SK-N-SH treated with all-trans-retinoic acid at 6 μM for 48 hours (cell line): ENCODE results near the gene TMED7.
A peak's percentile ranks its signal among the peaks of the same experiment; 100 is the strongest.

ENCODE experiments used
- ATAC-seq: fragments of 200-7000 bp; cut with Tn5 transposase; 3 replicates; pipeline ENCODE4 v1.9.1; 2020; ENCODE audit warnings: mild to moderate bottlenecking, moderate library complexity
- ARNTL ChIP-seq: fragments of 450-650 bp; formaldehyde crosslinking; IDR thresholded peaks from 2 replicates; pipeline ENCODE4 v1.5.0; 2020; ENCODE audit warnings: low read depth, mild to moderate bottlenecking, moderate library complexity, borderline replicate concordance
- BACH2 ChIP-seq: fragments of 250-450 bp; sonication (Bioruptor Pico); IDR thresholded peaks from 2 replicates; pipeline ENCODE4 v1.9.0; 2021; ENCODE audit warnings: mild to moderate bottlenecking, borderline replicate concordance
- CSDC2 ChIP-seq: fragments of 250-450 bp; sonication (Bioruptor Pico); IDR thresholded peaks from 2 replicates; pipeline ENCODE4 v1.5.0; 2020; ENCODE audit warnings: mild to moderate bottlenecking, moderate library complexity
- GLIS3 ChIP-seq: fragments of 250-450 bp; sonication (Bioruptor Pico); IDR thresholded peaks from 2 replicates; pipeline ENCODE4 v1.5.0; 2020; ENCODE audit warnings: mild to moderate bottlenecking, moderate library complexity
- ISL1 ChIP-seq: fragments of 250-450 bp; sonication (Bioruptor Pico); IDR thresholded peaks from 2 replicates; pipeline ENCODE4 v2.1.2; 2022; ENCODE audit warnings: mild to moderate bottlenecking, moderate library complexity
- OSR1 ChIP-seq: fragments of 250-450 bp; sonication (Bioruptor Pico); IDR thresholded peaks from 2 replicates; pipeline ENCODE4 v1.8.0; 2022; ENCODE audit warnings: moderate library complexity, mild to moderate bottlenecking, inconsistent platforms
- PPARA ChIP-seq: fragments of 250-450 bp; sonication (Bioruptor Pico); IDR thresholded peaks from 2 replicates; pipeline ENCODE4 v1.5.0; 2020; ENCODE audit warnings: mild to moderate bottlenecking, borderline replicate concordance
- RARB ChIP-seq: fragments of 250-450 bp; sonication (Bioruptor Pico); IDR thresholded peaks from 2 replicates; pipeline ENCODE4 v1.8.0; 2021; ENCODE audit warnings: mild to moderate bottlenecking, moderate library complexity
- SNAI2 ChIP-seq: fragments of 250-450 bp; sonication (Bioruptor Pico); IDR thresholded peaks from 2 replicates; pipeline ENCODE4 v1.5.0; 2020; ENCODE audit warnings: mild to moderate bottlenecking, moderate library complexity
- TCF4 ChIP-seq: fragments of 250-450 bp; sonication (Bioruptor Pico); IDR thresholded peaks from 2 replicates; pipeline ENCODE4 v1.8.0; 2021; ENCODE audit warnings: mild to moderate bottlenecking, moderate library complexity, borderline replicate concordance
- TOX ChIP-seq: fragments of 250-450 bp; sonication (Bioruptor Pico); IDR thresholded peaks from 2 replicates; pipeline ENCODE4 v1.8.0; 2021; ENCODE audit warnings: mild to moderate bottlenecking, moderate library complexity, borderline replicate concordance
- ZC3H10 ChIP-seq: fragments of 250-450 bp; sonication (Bioruptor Pico); IDR thresholded peaks from 2 replicates; pipeline ENCODE4 v1.5.1; 2021; ENCODE audit warnings: mild to moderate bottlenecking, moderate library complexity
- ZFP3 ChIP-seq: fragments of 250-450 bp; sonication (Bioruptor Pico); IDR thresholded peaks from 2 replicates; pipeline ENCODE4 v1.5.0; 2020; ENCODE audit warnings: mild to moderate bottlenecking, moderate library complexity
- ZFP30 ChIP-seq: fragments of 450-650 bp; formaldehyde crosslinking; IDR thresholded peaks from 2 replicates; pipeline ENCODE4 v1.5.0; 2022; ENCODE audit warnings: mild to moderate bottlenecking, moderate library complexity
- ZNF565 ChIP-seq: fragments of 450-650 bp; formaldehyde crosslinking; conservative IDR thresholded peaks from 2 replicates; pipeline ENCODE4 v1.5.0; 2020; ENCODE audit warnings: low read depth, mild to moderate bottlenecking, moderate library complexity
- ZNF70 ChIP-seq: fragments of 450-650 bp; formaldehyde crosslinking; IDR thresholded peaks from 2 replicates; pipeline ENCODE4 v1.5.0; 2020; ENCODE audit warnings: mild to moderate bottlenecking, moderate library complexity
- ZNF8 ChIP-seq: fragments of 450-650 bp; formaldehyde crosslinking; IDR thresholded peaks from 2 replicates; pipeline ENCODE4 v1.5.0; 2020; ENCODE audit warnings: mild to moderate bottlenecking, moderate library complexity
- TF ChIP-seq, protein P1 (sequence below): fragments of 250-450 bp; sonication (Bioruptor Pico); IDR thresholded peaks from 2 replicates; pipeline ENCODE4 v1.5.1; 2021; ENCODE audit warnings: mild to moderate bottlenecking, moderate library complexity
- TF ChIP-seq, protein P2 (sequence below): fragments of 250-450 bp; sonication (Bioruptor Pico); IDR thresholded peaks from 2 replicates; pipeline ENCODE4 v1.8.0; 2020; ENCODE audit warnings: mild to moderate bottlenecking, moderate library complexity, borderline replicate concordance
- TF ChIP-seq, protein P3 (sequence below): fragments of 250-450 bp; sonication (Bioruptor Pico); IDR thresholded peaks from 2 replicates; pipeline ENCODE4 v1.8.0; 2021; ENCODE audit warnings: low read depth, mild to moderate bottlenecking, moderate library complexity, borderline replicate concordance
- TF ChIP-seq, protein P4 (sequence below): fragments of 250-450 bp; sonication (Bioruptor Pico); IDR thresholded peaks from 2 replicates; pipeline ENCODE4 v1.5.1; 2020; ENCODE audit warnings: low read depth, mild to moderate bottlenecking, moderate library complexity
- TF ChIP-seq, protein P5 (sequence below): fragments of 250-450 bp; sonication (Bioruptor Pico); IDR thresholded peaks from 2 replicates; pipeline ENCODE4 v1.5.0; 2020; ENCODE audit warnings: mild to moderate bottlenecking, moderate library complexity

TMED7 gene

DNA sequence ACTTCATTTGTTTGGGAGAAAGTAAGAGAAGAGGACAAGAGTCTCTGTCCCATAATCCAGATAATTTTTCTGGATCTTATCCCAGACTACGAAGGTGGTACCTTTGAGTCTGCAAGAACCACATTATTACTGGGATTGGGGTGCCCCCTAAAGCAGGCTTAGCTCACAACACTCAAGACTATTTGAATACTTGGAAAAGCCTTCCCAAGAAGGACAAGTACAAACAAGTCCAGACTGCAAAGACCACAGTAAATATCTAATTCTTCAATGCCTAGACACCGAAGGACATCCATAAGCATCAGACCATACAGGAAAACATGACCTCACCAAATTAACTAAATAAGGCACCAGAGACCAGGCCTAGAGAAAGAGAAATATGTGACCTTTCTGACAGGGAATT, 40.2 kb upstream of the TMED7 start:
- TF ChIP-seq ZNF8 (CRISPR knock-in tag) (no peak), BACH2 (CRISPR knock-in tag) (no peak), ZNF565 (CRISPR knock-in tag) (no peak), TCF4 (CRISPR knock-in tag) (no peak), TOX (CRISPR knock-in tag) (no peak), ZFP30 (no peak), ARNTL (CRISPR knock-in tag) (no peak), ZFP3 (no peak), CSDC2 (no peak), PPARA (CRISPR knock-in tag) (no peak), ZNF70 (CRISPR knock-in tag) (no peak)
- TF ChIP-seq, protein P1, sequence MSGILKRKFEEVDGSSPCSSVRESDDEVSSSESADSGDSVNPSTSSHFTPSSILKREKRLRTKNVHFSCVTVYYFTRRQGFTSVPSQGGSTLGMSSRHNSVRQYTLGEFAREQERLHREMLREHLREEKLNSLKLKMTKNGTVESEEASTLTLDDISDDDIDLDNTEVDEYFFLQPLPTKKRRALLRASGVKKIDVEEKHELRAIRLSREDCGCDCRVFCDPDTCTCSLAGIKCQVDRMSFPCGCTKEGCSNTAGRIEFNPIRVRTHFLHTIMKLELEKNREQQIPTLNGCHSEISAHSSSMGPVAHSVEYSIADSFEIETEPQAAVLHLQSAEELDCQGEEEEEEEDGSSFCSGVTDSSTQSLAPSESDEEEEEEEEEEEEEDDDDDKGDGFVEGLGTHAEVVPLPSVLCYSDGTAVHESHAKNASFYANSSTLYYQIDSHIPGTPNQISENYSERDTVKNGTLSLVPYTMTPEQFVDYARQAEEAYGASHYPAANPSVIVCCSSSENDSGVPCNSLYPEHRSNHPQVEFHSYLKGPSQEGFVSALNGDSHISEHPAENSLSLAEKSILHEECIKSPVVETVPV, result no peak
- no peak for ATAC-seq

DNA sequence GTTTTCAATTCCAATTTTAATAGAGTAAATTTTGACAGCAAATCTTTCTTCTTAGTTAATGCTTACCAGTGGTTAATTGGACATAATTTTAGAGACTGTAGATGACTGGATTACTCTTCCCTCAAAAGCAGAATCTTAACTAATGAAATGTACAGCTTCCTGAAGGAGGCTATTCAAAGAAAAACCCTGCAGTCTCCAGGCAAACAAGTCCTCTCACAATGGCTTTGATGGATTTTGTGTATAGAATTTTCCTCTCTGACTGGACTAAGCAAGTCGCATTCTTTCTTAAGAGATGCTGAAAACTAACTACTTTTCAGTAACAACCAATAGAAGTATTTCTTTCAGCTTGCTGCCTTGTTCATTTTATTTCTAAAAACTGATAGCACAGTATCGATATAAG, 35.7 kb upstream of the TMED7 start:
- TF ChIP-seq PPARA (CRISPR knock-in tag) (no peak), ZNF8 (CRISPR knock-in tag) (no peak), ZC3H10 (CRISPR knock-in tag) (no peak), BACH2 (CRISPR knock-in tag) (no peak), RARB (no peak), SNAI2 (CRISPR knock-in tag) (no peak), TOX (CRISPR knock-in tag) (no peak), ARNTL (CRISPR knock-in tag) (no peak), GLIS3 (CRISPR knock-in tag) (no peak), ISL1 (CRISPR knock-in tag) (no peak), ZNF70 (CRISPR knock-in tag) (no peak)
- TF ChIP-seq, protein P2, sequence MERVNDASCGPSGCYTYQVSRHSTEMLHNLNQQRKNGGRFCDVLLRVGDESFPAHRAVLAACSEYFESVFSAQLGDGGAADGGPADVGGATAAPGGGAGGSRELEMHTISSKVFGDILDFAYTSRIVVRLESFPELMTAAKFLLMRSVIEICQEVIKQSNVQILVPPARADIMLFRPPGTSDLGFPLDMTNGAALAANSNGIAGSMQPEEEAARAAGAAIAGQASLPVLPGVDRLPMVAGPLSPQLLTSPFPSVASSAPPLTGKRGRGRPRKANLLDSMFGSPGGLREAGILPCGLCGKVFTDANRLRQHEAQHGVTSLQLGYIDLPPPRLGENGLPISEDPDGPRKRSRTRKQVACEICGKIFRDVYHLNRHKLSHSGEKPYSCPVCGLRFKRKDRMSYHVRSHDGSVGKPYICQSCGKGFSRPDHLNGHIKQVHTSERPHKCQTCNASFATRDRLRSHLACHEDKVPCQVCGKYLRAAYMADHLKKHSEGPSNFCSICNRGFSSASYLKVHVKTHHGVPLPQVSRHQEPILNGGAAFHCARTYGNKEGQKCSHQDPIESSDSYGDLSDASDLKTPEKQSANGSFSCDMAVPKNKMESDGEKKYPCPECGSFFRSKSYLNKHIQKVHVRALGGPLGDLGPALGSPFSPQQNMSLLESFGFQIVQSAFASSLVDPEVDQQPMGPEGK, result no peak
- TF ChIP-seq, protein P3, sequence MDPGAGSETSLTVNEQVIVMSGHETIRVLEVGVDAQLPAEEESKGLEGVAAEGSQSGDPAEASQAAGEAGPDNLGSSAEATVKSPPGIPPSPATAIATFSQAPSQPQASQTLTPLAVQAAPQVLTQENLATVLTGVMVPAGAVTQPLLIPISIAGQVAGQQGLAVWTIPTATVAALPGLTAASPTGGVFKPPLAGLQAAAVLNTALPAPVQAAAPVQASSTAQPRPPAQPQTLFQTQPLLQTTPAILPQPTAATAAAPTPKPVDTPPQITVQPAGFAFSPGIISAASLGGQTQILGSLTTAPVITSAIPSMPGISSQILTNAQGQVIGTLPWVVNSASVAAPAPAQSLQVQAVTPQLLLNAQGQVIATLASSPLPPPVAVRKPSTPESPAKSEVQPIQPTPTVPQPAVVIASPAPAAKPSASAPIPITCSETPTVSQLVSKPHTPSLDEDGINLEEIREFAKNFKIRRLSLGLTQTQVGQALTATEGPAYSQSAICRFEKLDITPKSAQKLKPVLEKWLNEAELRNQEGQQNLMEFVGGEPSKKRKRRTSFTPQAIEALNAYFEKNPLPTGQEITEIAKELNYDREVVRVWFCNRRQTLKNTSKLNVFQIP, result no peak
- TF ChIP-seq, protein P4, sequence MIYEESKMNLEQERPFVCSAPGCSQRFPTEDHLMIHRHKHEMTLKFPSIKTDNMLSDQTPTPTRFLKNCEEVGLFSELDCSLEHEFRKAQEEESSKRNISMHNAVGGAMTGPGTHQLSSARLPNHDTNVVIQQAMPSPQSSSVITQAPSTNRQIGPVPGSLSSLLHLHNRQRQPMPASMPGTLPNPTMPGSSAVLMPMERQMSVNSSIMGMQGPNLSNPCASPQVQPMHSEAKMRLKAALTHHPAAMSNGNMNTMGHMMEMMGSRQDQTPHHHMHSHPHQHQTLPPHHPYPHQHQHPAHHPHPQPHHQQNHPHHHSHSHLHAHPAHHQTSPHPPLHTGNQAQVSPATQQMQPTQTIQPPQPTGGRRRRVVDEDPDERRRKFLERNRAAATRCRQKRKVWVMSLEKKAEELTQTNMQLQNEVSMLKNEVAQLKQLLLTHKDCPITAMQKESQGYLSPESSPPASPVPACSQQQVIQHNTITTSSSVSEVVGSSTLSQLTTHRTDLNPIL, result no peak
- no peak for ATAC-seq

DNA sequence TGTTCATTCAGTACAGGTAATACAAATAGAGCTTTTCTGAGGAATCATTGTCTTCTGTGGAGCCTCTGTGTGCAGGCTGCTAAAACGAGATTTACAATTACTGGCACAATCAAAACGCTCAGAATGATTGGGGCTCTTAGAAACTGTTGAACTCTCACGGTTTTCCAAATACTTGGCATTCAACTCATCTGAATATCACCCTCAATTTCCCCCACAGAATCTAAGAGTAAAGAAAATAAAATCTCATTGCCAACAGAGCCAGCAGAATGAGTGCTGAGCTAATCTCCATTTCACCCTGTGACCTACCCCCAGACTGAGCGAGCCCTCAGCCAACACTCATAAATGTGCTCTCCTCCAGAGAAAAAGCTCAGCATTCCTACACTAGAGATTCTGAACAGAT, 35.3 kb upstream of the TMED7 start:
- ATAC-seq, result no peak
- TF ChIP-seq, protein P4, result no peak
- TF ChIP-seq ZNF565 (CRISPR knock-in tag) (no peak), TOX (CRISPR knock-in tag) (no peak), ISL1 (CRISPR knock-in tag) (no peak)

DNA sequence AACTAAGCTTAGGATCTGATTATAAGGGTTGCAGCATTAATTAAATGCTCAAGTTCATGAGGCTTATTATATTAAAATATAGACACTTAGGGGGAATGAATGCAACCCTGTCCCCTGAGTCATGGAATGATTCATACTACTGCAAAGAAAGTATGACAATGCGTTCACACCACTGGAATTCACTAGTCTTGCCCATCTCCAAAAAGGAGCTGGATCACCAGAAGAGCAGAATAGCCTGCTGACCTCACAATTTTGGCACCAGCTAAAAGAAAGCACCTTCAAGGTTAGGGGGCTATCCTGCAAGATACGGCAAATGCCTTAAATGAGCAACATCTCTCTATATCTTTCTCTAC, 32.0 kb upstream of the TMED7 start:
- peak; percentile 79 for ATAC-seq
- TF ChIP-seq ZNF8 (CRISPR knock-in tag), result no peak
- TF ChIP-seq OSR1, result no peak
- no peak for TF ChIP-seq RARB
- peak; percentile 34; the same call in 1 of the 2 replicates for TF ChIP-seq ISL1 (CRISPR knock-in tag)
- TF ChIP-seq BACH2 (CRISPR knock-in tag), result no peak
- TF ChIP-seq ARNTL (CRISPR knock-in tag), result no peak
- TF ChIP-seq, protein P5, sequence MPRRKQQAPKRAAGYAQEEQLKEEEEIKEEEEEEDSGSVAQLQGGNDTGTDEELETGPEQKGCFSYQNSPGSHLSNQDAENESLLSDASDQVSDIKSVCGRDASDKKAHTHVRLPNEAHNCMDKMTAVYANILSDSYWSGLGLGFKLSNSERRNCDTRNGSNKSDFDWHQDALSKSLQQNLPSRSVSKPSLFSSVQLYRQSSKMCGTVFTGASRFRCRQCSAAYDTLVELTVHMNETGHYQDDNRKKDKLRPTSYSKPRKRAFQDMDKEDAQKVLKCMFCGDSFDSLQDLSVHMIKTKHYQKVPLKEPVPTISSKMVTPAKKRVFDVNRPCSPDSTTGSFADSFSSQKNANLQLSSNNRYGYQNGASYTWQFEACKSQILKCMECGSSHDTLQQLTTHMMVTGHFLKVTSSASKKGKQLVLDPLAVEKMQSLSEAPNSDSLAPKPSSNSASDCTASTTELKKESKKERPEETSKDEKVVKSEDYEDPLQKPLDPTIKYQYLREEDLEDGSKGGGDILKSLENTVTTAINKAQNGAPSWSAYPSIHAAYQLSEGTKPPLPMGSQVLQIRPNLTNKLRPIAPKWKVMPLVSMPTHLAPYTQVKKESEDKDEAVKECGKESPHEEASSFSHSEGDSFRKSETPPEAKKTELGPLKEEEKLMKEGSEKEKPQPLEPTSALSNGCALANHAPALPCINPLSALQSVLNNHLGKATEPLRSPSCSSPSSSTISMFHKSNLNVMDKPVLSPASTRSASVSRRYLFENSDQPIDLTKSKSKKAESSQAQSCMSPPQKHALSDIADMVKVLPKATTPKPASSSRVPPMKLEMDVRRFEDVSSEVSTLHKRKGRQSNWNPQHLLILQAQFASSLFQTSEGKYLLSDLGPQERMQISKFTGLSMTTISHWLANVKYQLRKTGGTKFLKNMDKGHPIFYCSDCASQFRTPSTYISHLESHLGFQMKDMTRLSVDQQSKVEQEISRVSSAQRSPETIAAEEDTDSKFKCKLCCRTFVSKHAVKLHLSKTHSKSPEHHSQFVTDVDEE, result no peak
- no peak for TF ChIP-seq GLIS3 (CRISPR knock-in tag)
- TF ChIP-seq, protein P4, result no peak
